ENCODE measurements around the gene GRID1. TPM values are rescaled to one million over a fixed set of nuclear protein-coding genes. Genes with fewer than 3 reads are reported as not detected.

GRID1 gene
- total and polyA plus RNA-seq, 2 experiments from 2014 or later = not detected

DNA sequence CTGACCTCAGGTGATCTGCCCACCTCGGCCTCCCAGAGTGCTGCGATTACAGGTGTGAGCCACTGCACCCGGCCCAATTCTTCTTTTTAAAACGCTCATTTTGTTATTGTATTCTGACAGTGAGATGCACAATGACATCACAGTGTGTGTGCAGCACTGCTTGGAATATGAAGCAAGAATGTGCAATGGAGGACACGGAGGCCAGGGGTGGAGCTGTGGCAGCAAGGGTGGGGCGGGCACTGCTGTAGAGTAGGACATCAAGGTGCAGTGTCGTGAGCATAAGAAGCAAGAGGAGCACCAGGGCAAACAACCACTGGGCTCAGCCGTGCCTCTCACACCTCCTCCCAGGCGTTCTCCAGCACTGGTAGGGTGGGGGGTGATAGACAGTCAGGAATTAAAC lies 26.8 kb upstream of the GRID1 start:
- peak; percentile 54 for DNase-seq
- Histone ChIP-seq H3K36me3 (ENCODE audit: low read depth) (no peaks in the 10 kb centered on the region), H3K27ac (no peak overlapping the region), H3K4me3 (no peak overlapping the region), H4K20me1 (ENCODE audit: insufficient read depth) (no peaks in the 10 kb centered on the region), H3K27me3 (replicated peaks; ENCODE audit: insufficient read depth) (peaks cover 31% of the 10 kb centered on the region), H2AFZ (no peak overlapping the region), H3F3A (ENCODE audit: insufficient read depth) (no peaks in the 10 kb centered on the region), H3K9me2 (ENCODE audit: insufficient read depth) (no peaks in the 10 kb centered on the region), H3K4me1 (ENCODE audit: insufficient read depth) (no peaks in the 10 kb centered on the region), H3K79me2 (ENCODE audit: insufficient read depth) (no peaks in the 10 kb centered on the region), H3K9me3 (ENCODE audit: low read depth) (no peaks in the 10 kb centered on the region), H3K4me2 (ENCODE audit: unreplicated experiment) (no peak overlapping the region), H3K9ac (no peak overlapping the region)
- TF ChIP-seq EZH2 (IDR thresholded peaks at IDR 0.05; ENCODE audit: insufficient read depth, poor library complexity, severe bottlenecking) = no peak
- no peak for TF ChIP-seq EZH2phosphoT487 (IDR thresholded peaks at IDR 0.05; ENCODE audit: insufficient read depth, low read depth)
- 31 to 33% methylated on average over 9 of the region's 9 CpGs for WGBS, 2 experiments (ENCODE audit: low coverage in 1 of 2, low lambda C conversion rate in 2 of 2, missing lambda C conversion rate in 2 of 2)
- in situ Hi-C loops (cut with MboI) = loop anchor here (10.0 kb wide), 1 partner anchor 191 kb away; no protein-coding TSS in a partner anchor

DNA sequence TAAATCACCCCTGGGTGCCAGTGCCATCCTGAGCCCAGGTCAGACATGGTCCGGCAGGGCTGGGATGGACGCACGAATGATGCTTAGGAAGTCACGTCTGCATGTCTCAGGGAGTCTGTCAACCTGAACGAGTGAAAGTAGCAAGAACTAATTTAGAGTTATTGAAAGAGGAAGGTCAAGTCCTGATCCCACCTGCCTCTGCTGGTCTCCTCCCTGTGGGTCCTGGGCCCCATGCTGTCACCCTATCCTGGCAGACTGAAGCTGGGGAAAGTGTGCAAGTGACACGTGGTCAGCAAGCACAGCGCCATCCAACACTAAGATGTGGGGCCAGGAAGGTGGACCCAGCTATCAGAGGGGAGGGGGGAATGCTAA lies 26.1 kb upstream of the GRID1 start:
- Histone ChIP-seq H3K9me3 (ENCODE audit: low read depth) (no peaks in the 10 kb centered on the region), H3K27ac (no peak overlapping the region), H3K4me1 (ENCODE audit: insufficient read depth) (no peaks in the 10 kb centered on the region), H3K36me3 (ENCODE audit: low read depth) (no peaks in the 10 kb centered on the region), H3K4me2 (ENCODE audit: unreplicated experiment) (no peak overlapping the region), H3K4me3 (no peak overlapping the region), H3K9ac (no peak overlapping the region), H3F3A (ENCODE audit: insufficient read depth) (no peaks in the 10 kb centered on the region), H3K27me3 (replicated peaks; ENCODE audit: insufficient read depth) (peaks cover 37% of the 10 kb centered on the region), H3K79me2 (ENCODE audit: insufficient read depth) (no peaks in the 10 kb centered on the region), H2AFZ (no peak overlapping the region), H4K20me1 (ENCODE audit: insufficient read depth) (no peaks in the 10 kb centered on the region), H3K9me2 (ENCODE audit: insufficient read depth) (no peaks in the 10 kb centered on the region)
- no peak for TF ChIP-seq EZH2 (IDR thresholded peaks at IDR 0.05; ENCODE audit: insufficient read depth, poor library complexity, severe bottlenecking)
- TF ChIP-seq EZH2phosphoT487 (IDR thresholded peaks at IDR 0.05; ENCODE audit: insufficient read depth, low read depth) = no peak
- in situ Hi-C loops (cut with MboI) = loop anchor here (10.0 kb wide), 1 partner anchor 192 kb away; no protein-coding TSS in a partner anchor
- WGBS, 2 experiments (ENCODE audit: low coverage in 1 of 2, low lambda C conversion rate in 2 of 2, missing lambda C conversion rate in 2 of 2) = 68 to 71% methylated on average over 7 of the region's 7 CpGs
- DNase-seq = no peak

DNA sequence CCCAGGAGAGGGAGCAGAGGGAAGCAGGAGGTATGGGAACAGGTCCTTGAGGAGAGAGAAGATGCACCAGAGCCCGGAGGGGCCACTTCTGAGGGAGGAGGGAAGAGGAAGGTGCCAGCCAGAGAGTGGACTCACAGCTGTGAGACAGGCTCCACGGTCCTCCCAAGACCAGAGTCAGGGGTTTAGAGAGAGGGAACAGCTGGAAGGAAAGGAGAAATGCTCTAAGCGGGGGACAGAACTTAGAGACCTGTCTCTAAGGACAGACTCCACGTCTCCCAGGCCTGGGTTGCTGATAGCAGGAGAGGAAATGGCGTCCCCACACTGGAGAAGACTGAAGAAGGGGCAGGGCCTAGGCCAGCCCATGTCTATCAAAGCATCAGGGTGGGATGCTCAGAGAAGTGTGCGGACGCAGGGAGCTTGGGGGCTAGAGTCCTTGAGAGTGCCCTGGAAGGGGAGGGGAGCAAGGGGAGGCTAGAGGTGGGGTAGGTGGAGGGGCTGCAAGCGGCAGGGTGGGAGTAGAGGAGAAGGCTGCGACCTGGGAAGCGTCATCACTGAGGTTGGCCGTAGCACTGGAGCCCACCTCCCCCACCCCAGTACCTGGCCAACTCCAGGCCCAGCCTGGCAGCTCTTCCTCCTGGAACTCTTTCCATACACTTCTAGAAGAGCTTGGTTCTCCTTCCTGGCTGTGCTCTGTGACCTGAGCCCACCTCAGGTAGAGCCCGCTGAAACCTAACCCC lies 25.6 kb upstream of the GRID1 start:
- Histone ChIP-seq H4K20me1 (ENCODE audit: insufficient read depth) (no peaks in the 10 kb centered on the region), H3K27me3 (replicated peaks; ENCODE audit: insufficient read depth) (peaks cover 43% of the 10 kb centered on the region), H3K27ac (no peak overlapping the region), H2AFZ (no peak overlapping the region), H3K4me3 (no peak overlapping the region), H3F3A (ENCODE audit: insufficient read depth) (no peaks in the 10 kb centered on the region), H3K79me2 (ENCODE audit: insufficient read depth) (no peaks in the 10 kb centered on the region), H3K4me2 (ENCODE audit: unreplicated experiment) (no peak overlapping the region), H3K4me1 (ENCODE audit: insufficient read depth) (no peaks in the 10 kb centered on the region), H3K36me3 (ENCODE audit: low read depth) (no peaks in the 10 kb centered on the region), H3K9me2 (ENCODE audit: insufficient read depth) (no peaks in the 10 kb centered on the region), H3K9ac (no peak overlapping the region), H3K9me3 (ENCODE audit: low read depth) (no peaks in the 10 kb centered on the region)
- TF ChIP-seq EZH2phosphoT487 (IDR thresholded peaks at IDR 0.05; ENCODE audit: insufficient read depth, low read depth) (no peak), EZH2 (IDR thresholded peaks at IDR 0.05; ENCODE audit: insufficient read depth, poor library complexity, severe bottlenecking) (no peak)
- WGBS, 2 experiments (ENCODE audit: low coverage in 1 of 2, low lambda C conversion rate in 2 of 2, missing lambda C conversion rate in 2 of 2) = 58% methylated on average over 8 to 12 of the region's 12 CpGs
- no peak for DNase-seq
- in situ Hi-C loops (cut with MboI) = loop anchor here (10.0 kb wide), 1 partner anchor 193 kb away; no protein-coding TSS in a partner anchor

GRCh38 chr10:86391236-86391840 lies 24.7 kb upstream of the GRID1 start:
- in situ Hi-C loops (cut with MboI) = loop anchor here (10.0 kb wide), 1 partner anchor 193 kb away; no protein-coding TSS in a partner anchor
- no peaks in the 10 kb centered on the region for H3K9me2 ChIP-seq (ENCODE audit: insufficient read depth)
- no peak overlapping the region for H3K27ac ChIP-seq
- H2AFZ ChIP-seq = no peak overlapping the region
- H3K79me2 ChIP-seq (ENCODE audit: insufficient read depth) = no peaks in the 10 kb centered on the region
- no peak for TF ChIP-seq EZH2phosphoT487 (IDR thresholded peaks at IDR 0.05; ENCODE audit: insufficient read depth, low read depth)
- no peak for TF ChIP-seq EZH2 (IDR thresholded peaks at IDR 0.05; ENCODE audit: insufficient read depth, poor library complexity, severe bottlenecking)
- no peak overlapping the region for H3K9ac ChIP-seq
- H3F3A ChIP-seq (ENCODE audit: insufficient read depth) = no peaks in the 10 kb centered on the region
- WGBS, 2 experiments (ENCODE audit: low coverage in 1 of 2, low lambda C conversion rate in 2 of 2, missing lambda C conversion rate in 2 of 2) = 65 to 67% methylated on average over 8 of the region's 8 CpGs
- no peak for DNase-seq
- no peaks in the 10 kb centered on the region for H3K36me3 ChIP-seq (ENCODE audit: low read depth)
- H4K20me1 ChIP-seq (ENCODE audit: insufficient read depth) = no peaks in the 10 kb centered on the region
- peaks cover 48% of the 10 kb centered on the region for H3K27me3 ChIP-seq (replicated peaks; ENCODE audit: insufficient read depth)
- no peaks in the 10 kb centered on the region for H3K9me3 ChIP-seq (ENCODE audit: low read depth)
- H3K4me3 ChIP-seq = no peak overlapping the region
- H3K4me2 ChIP-seq (ENCODE audit: unreplicated experiment) = no peak overlapping the region
- no peaks in the 10 kb centered on the region for H3K4me1 ChIP-seq (ENCODE audit: insufficient read depth)
